HTR-8/SVneo (cell line): ENCODE results near the gene PIGU.
"Not testable (repeated sequence)": the region's sequence is repeated elsewhere in the genome, so short reads cannot be mapped to it uniquely, and the experiment has no call there.

Experiments
- DNase-seq: peaks from one replicate; pipeline ENCODE4 v3.0.0; 2011; ENCODE audit warnings: low spot score, mixed read lengths; ENCODE audit not compliant: insufficient read length
- FAIRE-seq: peaks from 2 replicates; lab custom pipeline; 2011; peaks lifted over from hg19 to GRCh38; lab: Jason Lieb, UNC

The PIGU gene

GRCh38 chr20:34706912-34707784, 30.3 kb upstream of the PIGU start:
- FAIRE-seq, result no peak
- no peak for DNase-seq

GRCh38 chr20:34706302-34706875, 29.5 kb upstream of the PIGU start:
- FAIRE-seq (no peak), DNase-seq (no peak)

GRCh38 chr20:34705397-34706301, 28.8 kb upstream of the PIGU start:
- FAIRE-seq (no peak), DNase-seq (no peak)

- DNase-seq, result no peak
Measured at GRCh38 chr20:34705008-34705396, 28.1 kb upstream of the PIGU start.

GRCh38 chr20:34704177-34705007, 27.5 kb upstream of the PIGU start, which contains the start of gene TP53INP2:
Gene TP53INP2, plus strand, starts transcription at chr20:34704344. Its CDS starts 4,396 bp downstream, at chr20:34708740.
- DNase-seq (peak; percentile 83), FAIRE-seq (no peak)

More at GRCh38 chr20:34705008-34705396, 28.1 kb upstream of the PIGU start:
- no peak for FAIRE-seq

- DNase-seq, result no peak
Measured at GRCh38 chr20:34703424-34704176, 26.7 kb upstream of the PIGU start.

GRCh38 chr20:34703061-34703423, 26.1 kb upstream of the PIGU start:
- DNase-seq (no peak), FAIRE-seq (no peak)

More at GRCh38 chr20:34703424-34704176, 26.7 kb upstream of the PIGU start:
- FAIRE-seq, result no peak

GRCh38 chr20:34701405-34702085, 24.7 kb upstream of the PIGU start:
- DNase-seq, result no peak
- no peak for FAIRE-seq

- no peak for DNase-seq
- no peak for FAIRE-seq
Measured at GRCh38 chr20:34693414-34693813, 16.5 kb upstream of the PIGU start.

- DNase-seq (no peak), FAIRE-seq (no peak)
Measured at GRCh38 chr20:34691838-34692237, 14.9 kb upstream of the PIGU start.

GRCh38 chr20:34689486-34689885, 12.6 kb upstream of the PIGU start:
- no peak for DNase-seq
- no peak for FAIRE-seq

- no peak for DNase-seq
- no peak for FAIRE-seq
Measured at GRCh38 chr20:34683667-34684066, 6.8 kb upstream of the PIGU start.

GRCh38 chr20:34680586-34681175, 3.8 kb upstream of the PIGU start:
- no peak for FAIRE-seq

GRCh38 chr20:34675993-34676641, 775 bp downstream of the PIGU start:
- DNase-seq (no peak), FAIRE-seq (no peak)

More at GRCh38 chr20:34680586-34681175, 3.8 kb upstream of the PIGU start:
- no peak for DNase-seq

- no peak for FAIRE-seq
- DNase-seq, result no peak
Measured at GRCh38 chr20:34675561-34675960, 1.3 kb downstream of the PIGU start.

GRCh38 chr20:34673412-34673811, 3.5 kb downstream of the PIGU start:
- DNase-seq, result no peak
- no peak for FAIRE-seq

GRCh38 chr20:34669094-34669493, 7.8 kb downstream of the PIGU start:
- DNase-seq (no peak), FAIRE-seq (no peak)

- not testable (repeated sequence) for DNase-seq, FAIRE-seq
Measured at GRCh38 chr20:34664751-34665150, 12.1 kb downstream of the PIGU start.
